Measurements from ENCODE around the gene PLXNB3. TPM values are rescaled to one million over a fixed set of nuclear protein-coding genes. Genes with fewer than 3 reads are reported as not detected.

Gene PLXNB3
- total RNA-seq, 1 donor = 4.3 TPM

GRCh38 chrX:153768311-153769157 lies 4.5 kb downstream of the PLXNB3 start:
- DNase-seq (ENCODE audit: insufficient read length, low spot score, missing footprints) = peak; percentile 75
- Histone ChIP-seq H3K4me2 (ENCODE audit: insufficient read depth, low read length) (no peak overlapping the region), H3K27ac (ENCODE audit: low read depth, low read length) (no peak overlapping the region), H2AFZ (ENCODE audit: low read length) (no peak overlapping the region), H3K4me3 (ENCODE audit: insufficient read depth, low read length) (no peak overlapping the region), H3K9me3 (ENCODE audit: low read depth, low read length) (no peaks in the 10 kb centered on the region), H3K27me3 (ENCODE audit: insufficient read depth, low read length) (no peaks in the 10 kb centered on the region), H3K4me1 (ENCODE audit: insufficient read depth, low read length) (peaks cover 5% of the 10 kb centered on the region), H3K79me2 (ENCODE audit: insufficient read depth, low read length) (peaks cover 6% of the 10 kb centered on the region), H3K36me3 (ENCODE audit: insufficient read depth, low read length) (no peaks in the 10 kb centered on the region), H4K20me1 (ENCODE audit: insufficient read depth, low read length) (peaks cover 9% of the 10 kb centered on the region)
- TF ChIP-seq CTCF (IDR thresholded peaks at IDR 0.05; ENCODE audit: extremely low read depth, low read depth, low read length) = no peak

GRCh38 chrX:153769158-153769864 lies 5.3 kb downstream of the PLXNB3 start:
- Histone ChIP-seq H4K20me1 (ENCODE audit: insufficient read depth, low read length) (peaks cover 5% of the 10 kb centered on the region), H3K4me1 (ENCODE audit: insufficient read depth, low read length) (peaks cover 5% of the 10 kb centered on the region), H2AFZ (ENCODE audit: low read length) (no peak overlapping the region), H3K4me3 (ENCODE audit: insufficient read depth, low read length) (no peak overlapping the region), H3K27me3 (ENCODE audit: insufficient read depth, low read length) (no peaks in the 10 kb centered on the region), H3K27ac (ENCODE audit: low read depth, low read length) (no peak overlapping the region), H3K79me2 (ENCODE audit: insufficient read depth, low read length) (peaks cover 6% of the 10 kb centered on the region), H3K9me3 (ENCODE audit: low read depth, low read length) (no peaks in the 10 kb centered on the region), H3K4me2 (ENCODE audit: insufficient read depth, low read length) (no peak overlapping the region), H3K36me3 (ENCODE audit: insufficient read depth, low read length) (no peaks in the 10 kb centered on the region)
- peak; percentile 84 for DNase-seq (ENCODE audit: insufficient read length, low spot score, missing footprints)
- no peak for TF ChIP-seq CTCF (IDR thresholded peaks at IDR 0.05; ENCODE audit: extremely low read depth, low read depth, low read length)

- TF ChIP-seq CTCF (IDR thresholded peaks at IDR 0.05; ENCODE audit: extremely low read depth, low read depth, low read length) = no peak
- peaks cover 5% of the 10 kb centered on the region for H4K20me1 ChIP-seq (ENCODE audit: insufficient read depth, low read length)
- peak; percentile 89 for DNase-seq (ENCODE audit: insufficient read length, low spot score, missing footprints)
Measured at GRCh38 chrX:153769865-153770600, 6.0 kb downstream of the PLXNB3 start.

More at GRCh38 chrX:153769865-153770600, 6.0 kb downstream of the PLXNB3 start:
- Histone ChIP-seq H3K36me3 (ENCODE audit: insufficient read depth, low read length) (no peaks in the 10 kb centered on the region), H3K27ac (ENCODE audit: low read depth, low read length) (no peak overlapping the region), H3K4me1 (ENCODE audit: insufficient read depth, low read length) (peaks cover 5% of the 10 kb centered on the region), H3K4me2 (ENCODE audit: insufficient read depth, low read length) (no peak overlapping the region), H2AFZ (ENCODE audit: low read length) (no peak overlapping the region), H3K4me3 (ENCODE audit: insufficient read depth, low read length) (no peak overlapping the region), H3K79me2 (ENCODE audit: insufficient read depth, low read length) (peaks cover under 1% of the 10 kb centered on the region), H3K27me3 (ENCODE audit: insufficient read depth, low read length) (no peaks in the 10 kb centered on the region), H3K9me3 (ENCODE audit: low read depth, low read length) (no peaks in the 10 kb centered on the region)
